HL-60/S4 (cell line): ENCODE results near the gene SRSF4.
"Not testable (repeated sequence)": the region's sequence is repeated elsewhere in the genome, so short reads cannot be mapped to it uniquely, and the experiment has no call there.

Source experiments
- in situ Hi-C: fragments of 300-500 bp; cut with MboI; formaldehyde crosslinking; loops from 2 replicates; pipeline ENCODE4 v1.14.3; 2022; ENCODE audit warnings: low sequenced_read_pairs

SRSF4 gene

GRCh38 chr1:29126198-29126597 is 55.5 kb downstream of the SRSF4 start:
- in situ Hi-C loops: no loop called here

- in situ Hi-C loops: no loop called here
Observed at GRCh38 chr1:29125788-29126187, 55.9 kb downstream of the SRSF4 start.

- in situ Hi-C loops: no loop called here
Observed at GRCh38 chr1:29125237-29125641, 56.5 kb downstream of the SRSF4 start.

- in situ Hi-C loops: no loop called here
Observed at GRCh38 chr1:29124366-29125236, 57.1 kb downstream of the SRSF4 start.

- in situ Hi-C loops: no loop called here
Observed at GRCh38 chr1:29123887-29124365, 57.8 kb downstream of the SRSF4 start, which contains the start of gene TMEM200B. Gene TMEM200B (minus strand): TSS chr1:29123903. CDS start chr1:29121828, 2,075 bp downstream.

- in situ Hi-C loops: no loop called here
Observed at GRCh38 chr1:29123053-29123886, 58.4 kb downstream of the SRSF4 start.

GRCh38 chr1:29122682-29123052 is 59.0 kb downstream of the SRSF4 start:
- in situ Hi-C loops: no loop called here

GRCh38 chr1:29121936-29122681 is 59.6 kb downstream of the SRSF4 start:
- in situ Hi-C loops: no loop called here

GRCh38 chr1:29121516-29121935 is 60.2 kb downstream of the SRSF4 start:
- in situ Hi-C loops: no loop called here

- in situ Hi-C loops: no loop called here
Observed at GRCh38 chr1:29120947-29121485, 60.7 kb downstream of the SRSF4 start.

GRCh38 chr1:29120367-29120766 is 61.3 kb downstream of the SRSF4 start:
- in situ Hi-C loops: no loop called here

GRCh38 chr1:29119121-29119929 is 62.4 kb downstream of the SRSF4 start:
- in situ Hi-C loops: no loop called here

- in situ Hi-C loops: no loop called here
Observed at GRCh38 chr1:29117381-29117780, 64.3 kb downstream of the SRSF4 start.

GRCh38 chr1:29114654-29115053 is 67.0 kb downstream of the SRSF4 start:
- in situ Hi-C loops: no loop called here

- in situ Hi-C loops: no loop called here
Observed at GRCh38 chr1:29113413-29114117, 68.1 kb downstream of the SRSF4 start.

GRCh38 chr1:29112705-29113412 is 68.8 kb downstream of the SRSF4 start:
- in situ Hi-C loops: no loop called here

GRCh38 chr1:29108041-29108440 is 73.7 kb downstream of the SRSF4 start:
- in situ Hi-C loops: not testable (repeated sequence)

GRCh38 chr1:29105822-29106221 is 75.9 kb downstream of the SRSF4 start:
- in situ Hi-C loops: no loop called here

GRCh38 chr1:29100487-29100886 is 81.2 kb downstream of the SRSF4 start:
- in situ Hi-C loops: no loop called here
